ENCODE results near the gene PCP2.
"Not testable (repeated sequence)": the region's sequence is repeated elsewhere in the genome, so short reads cannot be mapped to it uniquely, and the experiment has no call there.

The PCP2 gene

DNA sequence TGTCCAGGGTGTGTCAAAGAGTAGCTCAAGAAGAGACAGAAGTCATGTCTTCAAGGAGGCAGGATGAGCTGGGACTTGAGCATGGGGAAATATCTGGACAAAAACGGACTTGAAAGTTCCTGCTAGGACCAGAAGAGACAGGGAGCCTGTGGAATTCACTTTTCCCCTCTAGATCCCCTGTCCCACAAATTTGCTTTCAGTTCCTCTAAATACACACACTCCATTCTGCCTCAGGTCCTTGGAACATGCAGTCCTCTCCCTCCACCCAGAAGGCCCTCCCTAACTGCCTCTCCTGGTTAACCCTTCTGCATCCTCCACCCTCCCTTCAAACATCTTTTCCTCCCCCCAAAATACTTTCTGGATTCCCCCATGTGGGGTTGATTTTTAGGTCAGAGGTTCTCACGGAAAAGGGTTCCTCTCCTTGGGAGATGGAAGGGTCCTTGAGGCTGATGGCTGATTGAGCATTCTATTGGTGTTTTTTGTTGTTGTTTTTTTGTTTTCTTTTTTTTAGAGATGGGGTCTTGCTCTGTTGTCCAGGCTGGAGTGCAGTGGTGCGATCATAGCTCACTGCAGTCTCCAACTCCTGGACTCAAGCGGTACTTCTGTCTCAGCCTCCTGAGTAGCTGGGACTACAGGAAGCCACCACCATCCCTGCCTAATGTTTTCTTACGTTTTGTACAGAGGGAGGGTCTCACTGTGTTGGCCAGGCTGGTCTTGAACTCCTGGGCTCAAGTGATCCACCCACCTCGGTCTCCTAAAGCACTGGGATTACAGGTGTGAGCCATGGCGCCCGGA lies 28.4 kb upstream of the PCP2 start:
- DNase-seq (ENCODE audit: low read depth in 2 of 2, low spot score in 1 of 2), result no peak

DNA sequence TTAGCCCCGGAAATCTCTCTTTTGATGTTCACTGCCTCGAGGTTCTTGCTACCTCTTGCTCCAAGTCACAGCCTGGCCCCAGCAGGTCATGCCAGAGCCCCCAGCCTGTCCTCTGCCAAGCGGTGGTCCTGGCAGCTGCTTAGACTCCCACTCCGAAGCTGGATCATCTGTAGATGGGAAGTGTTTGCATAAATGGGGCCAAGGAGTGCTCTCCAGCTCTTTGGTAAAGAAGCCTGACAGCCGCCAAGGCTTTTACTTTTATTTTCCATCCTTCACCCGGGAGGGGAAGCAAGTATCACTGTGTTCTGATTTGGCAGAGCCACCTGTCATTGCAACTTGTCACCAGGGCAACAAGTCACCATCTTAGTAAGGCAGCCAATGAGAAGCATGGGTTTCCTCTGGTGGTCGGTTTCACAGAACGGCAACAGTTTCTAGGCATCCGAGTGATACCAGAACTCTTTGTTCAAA lies 24.7 kb upstream of the PCP2 start:
- DNase-seq (ENCODE audit: low read depth in 2 of 2, low spot score in 1 of 2), result no peak

DNA sequence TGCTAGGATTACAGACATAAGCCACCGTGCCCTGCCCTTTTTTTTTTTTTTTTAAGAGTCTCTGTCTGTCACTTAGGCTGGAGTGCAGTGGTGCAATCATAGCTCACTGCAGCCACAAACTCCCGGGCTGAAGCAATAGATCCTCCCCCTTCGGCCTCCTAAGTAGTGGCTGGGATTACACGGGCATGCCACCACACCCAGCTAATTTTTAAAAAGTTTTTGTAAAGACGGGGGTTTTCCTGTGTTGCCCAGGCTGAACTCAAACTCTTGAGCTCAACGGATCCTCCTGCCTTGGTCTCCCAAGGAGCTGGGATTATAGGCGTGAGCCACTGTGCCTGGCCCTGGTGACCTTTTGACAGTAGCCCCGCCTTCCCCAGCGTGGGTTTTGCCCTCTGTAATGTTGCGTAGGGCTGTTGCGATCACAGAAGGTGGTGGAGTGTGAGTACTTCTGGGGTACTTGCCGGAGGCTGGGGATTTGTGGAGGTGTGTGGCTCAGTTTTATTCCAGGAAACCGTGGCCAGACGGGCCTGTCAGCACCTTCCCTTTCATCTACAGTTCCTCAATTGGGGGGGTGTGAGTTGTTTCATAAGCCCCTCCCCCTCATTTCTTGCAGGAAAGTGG lies 23.7 kb upstream of the PCP2 start:
- no peak for DNase-seq (ENCODE audit: low read depth in 2 of 2, low spot score in 1 of 2)

DNA sequence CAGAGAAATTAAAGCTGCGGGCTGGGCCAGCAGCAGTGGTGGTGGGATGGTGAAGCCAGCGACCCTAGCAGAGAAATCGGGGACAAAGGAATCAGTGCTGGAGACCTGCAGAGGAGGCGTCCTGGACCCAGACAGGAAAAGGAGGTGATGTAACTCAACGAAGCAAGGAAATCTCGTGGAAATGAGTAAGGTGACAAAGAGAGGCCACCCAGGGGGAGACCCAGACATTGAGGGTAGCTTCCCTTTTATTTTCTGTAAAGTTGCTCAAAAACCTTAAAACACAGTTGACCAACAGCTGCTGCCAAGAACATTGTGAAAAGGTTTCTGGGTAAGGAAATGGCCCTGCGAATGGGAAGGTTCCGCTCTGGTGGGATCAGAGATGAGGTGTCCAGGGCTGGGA lies 22.1 kb upstream of the PCP2 start:
- DNase-seq (ENCODE audit: low read depth in 2 of 2, low spot score in 1 of 2), result no peak

DNA sequence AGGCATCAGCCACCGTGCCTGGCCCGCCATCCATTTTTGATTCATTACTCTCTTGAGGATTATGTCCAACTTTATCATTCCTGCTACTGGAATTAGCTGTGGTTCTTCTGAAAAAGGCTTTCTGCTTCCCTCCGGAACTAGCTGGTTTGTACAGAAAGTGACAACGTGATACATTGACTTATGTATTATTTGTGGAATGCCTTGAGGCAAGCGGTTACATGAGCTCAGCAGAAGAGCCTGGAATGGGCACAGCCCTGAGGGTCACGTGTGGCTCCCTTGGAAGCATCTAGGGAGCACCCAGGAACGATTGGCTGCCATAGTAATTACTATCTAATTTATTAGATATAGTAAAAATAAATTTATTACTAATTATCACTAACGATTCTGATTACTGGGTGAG lies 20.9 kb upstream of the PCP2 start:
- no peak for DNase-seq (ENCODE audit: low read depth in 2 of 2, low spot score in 1 of 2)

DNA sequence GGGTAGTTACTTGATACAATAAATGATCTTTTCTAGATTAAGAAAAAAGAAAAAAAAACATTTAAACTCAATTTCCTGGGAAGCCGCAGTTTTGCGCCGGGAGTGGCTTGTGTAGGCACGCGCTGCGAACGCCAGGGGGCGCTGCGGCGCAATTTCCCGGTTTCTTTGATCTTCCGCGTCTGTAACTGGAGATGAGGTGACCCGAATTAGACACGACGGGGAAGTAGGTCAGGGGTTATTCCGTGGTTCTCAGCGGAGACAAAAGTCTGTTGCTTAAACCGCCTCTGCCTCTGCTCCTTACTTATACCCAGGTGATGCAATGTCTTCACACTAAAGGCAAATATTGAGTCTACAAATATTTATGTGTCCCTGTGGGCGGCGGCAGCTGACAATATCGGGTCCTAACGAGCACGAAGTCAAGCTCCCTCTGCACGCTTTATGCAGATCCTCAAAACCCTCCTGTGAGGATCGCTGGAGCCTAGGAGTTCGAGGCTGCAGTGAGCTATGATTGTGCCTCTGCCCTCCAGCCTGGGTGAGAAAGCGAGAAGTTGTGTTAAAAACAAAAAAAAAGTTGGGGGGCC lies 18.6 kb upstream of the PCP2 start:
- peak; percentile 75 to 76 for DNase-seq (ENCODE audit: low read depth in 2 of 2, low spot score in 1 of 2)

DNA sequence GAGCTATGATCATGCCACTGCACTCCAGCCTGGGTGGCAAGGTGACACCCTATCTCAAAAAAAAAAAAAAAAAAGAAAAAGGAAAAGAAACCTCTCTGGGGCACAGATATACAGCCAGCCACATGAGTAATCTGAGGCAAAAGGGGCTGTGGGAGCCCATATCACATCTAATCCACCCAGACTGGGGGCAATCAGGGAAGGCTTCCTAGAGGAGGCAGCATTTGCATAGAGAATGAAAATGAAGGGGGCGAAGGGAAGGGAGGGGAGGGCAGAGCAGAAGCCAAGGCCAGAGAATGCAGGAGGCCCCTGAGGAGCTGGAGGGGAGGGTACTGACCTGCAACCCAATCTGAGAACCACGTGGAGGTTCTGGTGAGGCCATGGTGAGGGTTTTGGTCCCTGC lies 16.6 kb upstream of the PCP2 start:
- DNase-seq (ENCODE audit: low read depth in 2 of 2, low spot score in 1 of 2), result no peak

DNA sequence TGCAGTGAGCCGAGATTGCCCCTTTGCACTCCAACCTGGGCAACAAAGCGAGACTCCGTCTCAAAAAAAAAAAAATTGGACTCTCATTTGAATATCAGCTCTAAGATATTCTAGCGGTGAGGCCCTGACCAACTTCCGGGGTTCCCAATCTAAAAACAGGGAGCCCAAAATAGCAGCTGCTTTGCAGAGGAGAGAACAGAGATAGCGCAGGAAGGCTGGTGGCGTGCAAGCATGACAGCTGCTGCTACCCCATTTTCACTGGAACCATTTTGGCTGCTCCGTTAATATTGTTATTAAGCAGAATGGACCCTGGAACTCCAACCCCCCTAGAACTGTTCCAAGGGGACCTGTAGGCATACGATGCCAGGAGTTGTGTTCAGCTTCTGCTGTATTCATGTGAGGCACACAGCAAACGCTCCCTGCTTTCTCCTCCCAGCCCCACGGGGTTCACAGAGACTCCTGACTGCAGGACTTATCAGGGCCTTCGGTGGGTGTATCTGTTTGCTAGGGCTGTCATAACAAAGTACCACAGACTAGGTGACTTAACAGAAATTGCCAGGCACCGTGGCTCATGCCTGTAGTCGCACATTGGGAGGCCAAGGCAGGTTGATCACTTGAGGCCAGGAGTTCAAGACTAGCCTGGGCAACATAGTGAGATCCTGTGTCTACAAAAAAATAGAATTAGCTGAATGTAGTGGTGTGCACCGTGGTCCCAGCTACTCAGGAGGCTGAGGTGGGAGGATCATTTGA lies 14.9 kb upstream of the PCP2 start:
- no peak for DNase-seq (ENCODE audit: low read depth in 2 of 2, low spot score in 1 of 2)

DNA sequence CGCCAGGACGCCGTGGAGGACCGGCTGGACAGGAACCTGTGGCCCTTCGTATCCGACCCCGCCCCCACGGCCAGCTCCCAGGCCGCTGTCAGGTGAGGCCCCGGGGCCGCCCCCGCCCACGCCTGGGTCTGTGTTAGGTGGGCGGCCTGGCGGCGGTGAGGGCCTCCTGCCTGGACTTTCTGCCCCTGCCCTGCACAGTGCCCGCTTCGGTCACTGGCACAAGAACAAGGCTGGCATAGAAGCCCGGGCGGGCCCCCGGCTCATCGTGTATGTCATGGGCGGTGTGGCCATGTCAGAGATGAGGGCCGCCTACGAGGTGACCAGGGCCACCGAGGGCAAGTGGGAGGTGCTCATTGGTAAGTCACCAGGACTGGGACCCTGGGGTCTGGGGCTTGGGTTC lies 13.6 kb upstream of the PCP2 start:
- DNase-seq (ENCODE audit: low read depth in 2 of 2, low spot score in 1 of 2), result no peak

DNA sequence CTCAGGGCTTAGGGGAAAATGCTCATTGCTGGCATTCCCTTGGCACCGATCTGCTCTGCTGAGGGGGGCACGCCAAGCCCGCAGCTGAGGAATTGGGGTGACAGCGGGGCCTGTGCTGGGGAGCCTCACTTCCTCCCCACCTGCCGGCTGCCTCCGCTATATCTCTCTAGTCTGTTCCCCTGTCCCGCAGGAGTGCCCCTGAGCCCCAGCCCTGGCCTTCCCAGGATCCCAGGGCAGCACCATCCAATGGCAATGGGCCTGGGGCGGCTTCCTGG lies 12.8 kb upstream of the PCP2 start:
- no peak for DNase-seq (ENCODE audit: low read depth in 2 of 2, low spot score in 1 of 2)

DNA sequence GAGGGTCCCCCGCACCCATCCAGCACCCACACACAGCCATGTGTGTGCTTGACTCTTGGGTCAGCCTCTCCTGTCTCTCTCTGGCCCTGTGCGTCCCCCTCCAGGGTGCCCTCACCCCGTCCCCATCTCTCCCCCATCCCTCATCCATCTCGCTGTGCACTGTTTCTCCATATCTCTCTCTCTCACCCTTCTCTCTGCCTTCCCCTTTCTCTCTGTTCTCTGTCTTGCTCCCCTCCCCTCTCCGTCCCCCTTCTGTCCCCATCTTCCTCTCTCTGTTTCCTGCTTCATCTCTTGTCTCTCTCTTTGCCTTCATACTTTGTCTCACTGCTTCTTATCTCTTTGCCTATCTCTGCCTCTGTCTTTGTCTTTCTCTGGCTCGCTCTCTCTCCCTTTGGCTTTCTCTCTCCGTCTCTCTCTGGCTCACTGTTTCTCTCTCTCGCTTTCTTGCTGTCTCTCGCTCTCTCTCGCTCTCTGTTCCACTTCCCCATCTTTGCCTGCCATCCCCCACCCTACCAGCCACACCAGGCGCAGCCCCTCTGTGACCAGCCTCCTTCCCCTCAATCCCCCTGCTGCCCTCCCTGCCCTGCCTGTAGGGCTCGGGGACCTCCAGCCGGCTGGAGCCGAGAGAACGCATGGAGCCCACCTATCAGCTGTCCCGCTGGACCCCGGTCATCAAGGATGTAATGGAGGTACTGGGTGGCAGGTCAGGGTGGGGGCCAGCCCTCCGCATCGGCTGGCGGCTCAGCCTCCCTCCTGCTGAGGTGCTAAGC lies 12.3 kb upstream of the PCP2 start:
- DNase-seq (ENCODE audit: low read depth in 2 of 2, low spot score in 1 of 2), result no peak

DNA sequence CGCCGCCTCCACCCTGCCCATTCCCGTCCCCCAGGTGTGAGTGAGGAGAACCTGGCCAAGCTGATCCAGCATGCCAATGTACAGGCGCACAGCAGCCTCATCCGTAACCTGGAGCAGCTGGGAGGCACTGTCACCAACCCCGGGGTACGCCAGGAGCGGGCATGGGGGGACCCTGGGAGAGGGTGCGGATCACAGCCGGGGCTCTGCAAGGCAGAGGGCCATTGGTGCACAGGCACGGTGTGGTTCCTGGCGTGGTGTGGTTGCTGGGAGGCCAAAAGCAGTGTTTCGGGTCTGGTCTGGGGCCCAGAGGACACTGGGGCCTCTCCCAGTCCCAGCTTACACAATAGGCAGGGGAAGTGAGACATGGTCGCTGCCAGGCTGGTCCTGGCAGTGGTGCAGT lies 11.6 kb upstream of the PCP2 start:
- no peak for DNase-seq (ENCODE audit: low read depth in 2 of 2, low spot score in 1 of 2)

DNA sequence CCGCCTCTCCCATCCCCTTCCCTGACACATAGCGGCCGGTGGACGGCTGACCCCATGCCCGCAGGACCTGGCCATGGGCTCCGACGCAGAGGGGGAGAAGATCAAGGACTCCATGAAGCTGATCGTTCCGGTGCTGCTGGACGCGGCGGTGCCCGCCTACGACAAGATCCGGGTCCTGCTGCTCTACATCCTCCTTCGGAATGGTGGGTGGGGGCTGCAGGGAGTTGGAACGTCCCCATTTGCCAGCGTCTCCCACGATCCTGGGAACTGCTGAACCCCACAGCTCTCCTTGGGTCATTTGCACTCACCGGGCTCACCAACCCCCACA lies 11.0 kb upstream of the PCP2 start:
- no peak for DNase-seq (ENCODE audit: low read depth in 2 of 2, low spot score in 1 of 2)

DNA sequence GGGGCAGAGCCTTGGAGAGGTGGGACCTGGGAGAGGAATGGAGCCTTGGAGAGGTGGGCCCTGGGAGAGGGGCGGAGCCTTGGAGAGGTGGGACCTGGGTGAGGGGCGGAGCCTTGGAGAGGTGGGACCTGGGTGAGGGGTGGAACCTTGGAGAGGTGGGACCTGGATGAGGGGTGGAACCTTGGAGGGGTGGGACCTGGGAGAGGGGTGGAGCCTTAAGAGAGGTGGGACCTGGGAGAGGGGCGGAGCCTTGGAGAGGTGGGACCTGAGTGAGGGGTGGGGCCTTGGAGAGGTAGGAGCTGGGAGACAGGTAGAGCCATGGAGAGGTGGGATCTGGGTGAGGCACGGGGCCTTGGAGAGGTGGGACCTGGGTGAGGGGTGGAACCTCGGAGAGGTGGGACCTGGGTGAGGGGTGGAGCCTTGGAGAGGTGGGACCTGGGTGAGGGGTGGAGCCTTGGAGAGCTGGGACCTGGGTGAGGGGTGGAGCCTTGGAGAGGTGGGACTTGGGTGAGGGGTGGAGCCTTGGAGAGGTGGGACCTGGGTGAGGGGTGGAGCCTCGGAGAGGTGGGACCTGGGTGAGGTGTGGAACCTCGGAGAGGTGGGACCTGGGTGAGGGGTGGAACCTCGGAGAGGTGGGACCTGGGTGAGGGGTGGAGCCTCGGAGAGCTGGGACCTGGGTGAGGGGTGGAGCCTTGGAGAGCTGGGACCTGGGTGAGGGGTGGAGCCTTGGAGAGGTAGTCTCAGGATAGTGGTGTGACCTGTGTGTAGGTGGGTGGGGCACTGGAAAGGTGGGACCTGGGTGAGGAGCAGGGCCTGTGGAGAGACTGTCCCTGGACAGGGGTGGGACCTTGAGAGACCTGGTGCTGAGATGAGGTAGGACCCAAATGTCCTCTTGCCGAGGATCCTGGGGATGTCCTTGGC lies 10.4 kb upstream of the PCP2 start:
- not testable (repeated sequence) for DNase-seq (ENCODE audit: low read depth in 2 of 2, low spot score in 1 of 2)

DNA sequence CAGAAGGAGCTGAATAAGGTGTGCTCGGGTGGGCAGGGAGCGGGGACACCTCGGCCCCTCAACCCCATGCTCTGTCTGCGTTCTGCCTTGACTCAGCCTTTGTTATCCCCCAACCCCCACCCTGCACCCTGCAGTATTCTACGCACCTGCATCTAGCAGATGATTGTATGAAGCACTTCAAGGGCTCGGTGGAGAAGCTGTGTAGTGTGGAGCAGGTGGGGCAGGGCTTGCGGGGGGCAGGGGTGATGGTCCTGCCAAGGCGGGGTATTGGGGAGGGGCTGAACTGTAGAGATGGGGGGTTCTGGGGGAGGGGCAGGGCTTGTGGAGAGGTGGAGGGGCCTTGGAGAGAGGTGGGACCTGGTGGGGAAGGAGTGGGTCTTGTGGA lies 9.5 kb upstream of the PCP2 start:
- DNase-seq (ENCODE audit: low read depth in 2 of 2, low spot score in 1 of 2), result no peak

DNA sequence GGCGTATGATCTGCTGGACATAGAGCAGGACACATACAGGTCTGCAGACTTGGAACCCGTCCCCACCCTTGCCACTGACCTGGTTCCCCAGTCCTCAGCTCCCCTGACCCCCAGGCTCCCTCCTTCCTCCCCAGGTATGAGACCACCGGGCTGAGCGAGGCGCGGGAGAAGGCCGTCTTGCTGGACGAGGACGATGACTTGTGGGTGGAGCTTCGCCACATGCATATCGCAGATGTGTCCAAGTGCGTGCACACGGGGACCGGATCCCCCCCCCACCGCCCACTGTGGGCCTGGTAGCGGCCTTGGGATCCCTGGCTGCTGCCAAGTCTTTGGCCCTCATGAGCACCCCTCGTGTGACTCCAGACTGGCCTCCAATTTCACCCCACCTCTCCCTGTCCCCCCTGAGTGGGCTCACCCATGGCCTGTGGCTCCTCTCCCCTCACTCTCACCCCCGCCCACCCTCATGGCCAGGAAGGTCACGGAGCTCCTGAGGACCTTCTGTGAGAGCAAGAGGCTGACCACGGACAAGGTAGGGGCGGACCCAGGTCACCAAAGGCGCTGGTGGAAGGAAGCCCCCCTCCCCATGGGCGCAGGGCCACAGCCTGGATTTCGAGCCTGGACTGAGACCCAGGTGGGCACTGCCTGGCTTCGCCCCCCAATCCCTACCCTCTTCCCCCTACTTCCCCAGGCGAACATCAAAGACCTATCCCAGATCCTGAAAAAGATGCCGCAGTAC lies 8.9 kb upstream of the PCP2 start:
- no peak for DNase-seq (ENCODE audit: low read depth in 2 of 2, low spot score in 1 of 2)

DNA sequence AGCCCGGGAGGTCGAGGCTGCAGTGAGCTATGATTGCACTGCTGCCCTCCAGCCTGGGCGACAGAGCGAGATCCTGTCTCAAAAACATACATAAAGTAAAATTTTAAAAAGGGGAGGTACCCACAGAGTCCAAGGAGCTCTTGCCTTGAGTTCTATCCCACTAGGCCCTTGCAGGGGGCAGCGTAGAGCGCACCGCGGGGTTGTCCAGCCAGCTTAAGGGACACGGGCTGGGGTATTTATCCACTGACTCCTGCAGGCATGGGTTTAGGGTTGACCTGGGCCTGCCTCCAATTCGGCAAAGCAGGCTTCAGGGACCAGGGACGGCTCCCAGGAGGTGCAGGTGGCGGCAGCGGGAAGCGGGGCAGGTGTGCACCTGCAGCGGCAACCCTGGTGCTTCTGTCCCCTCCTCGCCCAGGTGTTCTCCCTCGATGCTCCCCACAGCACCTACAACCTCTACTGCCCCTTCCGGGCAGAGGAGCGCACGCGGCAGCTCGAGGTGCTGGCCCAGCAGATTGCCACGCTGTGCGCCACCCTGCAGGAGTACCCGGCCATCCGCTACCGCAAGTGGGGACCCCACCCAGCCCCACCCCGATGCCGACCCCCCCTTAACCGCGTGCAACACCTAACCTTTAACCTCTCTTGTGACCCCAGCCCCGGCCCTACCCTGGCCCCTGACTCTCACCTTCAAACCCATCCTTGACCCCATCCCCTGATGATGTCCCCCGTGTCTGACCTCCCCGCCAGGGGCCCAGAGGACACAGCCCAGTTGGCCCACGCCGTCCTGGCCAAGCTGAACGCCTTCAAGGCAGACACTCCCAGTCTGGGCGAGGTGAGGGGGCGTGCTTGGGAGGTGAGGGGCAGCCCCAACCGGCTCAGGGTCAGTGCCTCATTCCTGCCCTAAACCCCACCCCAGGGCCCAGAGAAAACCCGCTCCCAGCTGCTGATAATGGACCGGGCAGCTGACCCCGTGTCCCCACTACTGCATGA lies 8.1 kb upstream of the PCP2 start:
- no peak for DNase-seq (ENCODE audit: low read depth in 2 of 2, low spot score in 1 of 2)

DNA sequence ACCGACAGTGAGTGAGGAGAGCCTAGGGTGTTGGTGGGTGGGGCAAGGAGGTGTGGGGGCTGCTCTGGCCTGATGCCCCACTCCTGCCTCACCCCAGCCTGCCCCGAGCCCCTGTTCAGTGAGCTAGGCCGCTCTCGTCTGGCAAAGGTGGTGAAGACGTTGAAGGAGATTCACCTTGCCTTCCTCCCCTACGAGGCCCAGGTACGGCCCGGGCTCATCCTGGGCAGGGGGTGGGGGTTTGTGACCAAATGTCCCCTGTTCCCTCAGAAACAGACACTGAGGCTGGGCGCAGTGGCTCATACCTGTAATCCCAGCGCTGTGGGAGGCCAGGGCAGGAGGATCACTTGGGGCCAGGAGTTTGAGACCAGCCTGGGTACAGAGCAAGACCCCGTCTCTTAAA lies 7.3 kb upstream of the PCP2 start:
- DNase-seq (ENCODE audit: low read depth in 2 of 2, low spot score in 1 of 2), result no peak
